Uterus (tissue), 4 donors: ENCODE measurements around the gene RBFOX1. TPM values are rescaled to one million over a fixed set of nuclear protein-coding genes. Genes with fewer than 3 reads are reported as not detected.

ENCODE experiments used
- DNase-seq, 2 donors: peaks; one replicate each; pipeline ENCODE4 v3.0.0-alpha.2; 2019 to 2020
- H3K27ac ChIP-seq, 2 donors: fragments of 200-600 bp; sonication (generic); 1 replicate in 1 of 2; 2 replicates in 1 of 2; pipeline ENCODE4 v1.5.1; 2016 to 2018
- H3K27me3 ChIP-seq, 2 donors: fragments of 200-600 bp; sonication (generic); one replicate each; pipeline ENCODE4 v1.5.1; 2018 to 2019; ENCODE audit warnings: control low read depth in 1 of 2
- H3K36me3 ChIP-seq, 2 donors: fragments of 200-600 bp; sonication (generic); one replicate each; pipeline ENCODE4 v1.5.1; 2019; ENCODE audit warnings: control low read depth in 1 of 2
- H3K4me1 ChIP-seq, 2 donors: fragments of 200-600 bp; sonication (generic); one replicate each; pipeline ENCODE4 v1.5.1; 2018 to 2019; ENCODE audit warnings: control low read depth in 1 of 2
- H3K4me3 ChIP-seq, 2 donors: fragments of 200-600 bp; sonication (generic); 1 replicate in 1 of 2; 2 replicates in 1 of 2; pipeline ENCODE4 v1.5.1; 2018 to 2019; ENCODE audit warnings: mild to moderate bottlenecking in 1 of 2
- H3K9me3 ChIP-seq, 2 donors: fragments of 200-600 bp; sonication (generic); one replicate each; pipeline ENCODE4 v1.5.1; 2019; ENCODE audit warnings: control low read depth in 1 of 2
- CTCF ChIP-seq, 4 experiments: fragments of 200-600 bp in 2 of 4; fragments of 450-650 bp in 2 of 4; sonication (generic) in 2 of 4; IDR thresholded peaks; one replicate each; pipeline ENCODE4 v1.5.1; 2016 to 2019; ENCODE audit warnings: antibody characterized with exemption in 4 of 4, mild to moderate bottlenecking in 2 of 4, moderate library complexity in 1 of 4
- POLR2A ChIP-seq, 2 donors: fragments of 450-650 bp; IDR thresholded peaks; one replicate each; pipeline ENCODE4 v1.6.1; 2016; ENCODE audit warnings: antibody characterized with exemption in 2 of 2, mild to moderate bottlenecking in 1 of 2, moderate library complexity in 1 of 2
- intact Hi-C: fragments of 100-400 bp; cut with DNase I; formaldehyde crosslinking; loops from one replicate; pipeline ENCODE4 v1.15.1; 2023; ENCODE audit warnings: low total_unique reads
- total RNA-seq, 4 donors: library from RNA; depleted of rRNA in 3 of 4; stranded (reverse); fragments of >200 nt in 3 of 4; gene quantifications; one replicate each; pipeline versions ENCODE4 v1.1.0 to v1.2.4, GENCODE V29; 2014 to 2023
- donor health status: DM: yes; HTN: yes; CAD: no.

RBFOX1 gene
- total RNA-seq, 4 donors from 2014 or later: 0.55 TPM; not detected in 3

DNA sequence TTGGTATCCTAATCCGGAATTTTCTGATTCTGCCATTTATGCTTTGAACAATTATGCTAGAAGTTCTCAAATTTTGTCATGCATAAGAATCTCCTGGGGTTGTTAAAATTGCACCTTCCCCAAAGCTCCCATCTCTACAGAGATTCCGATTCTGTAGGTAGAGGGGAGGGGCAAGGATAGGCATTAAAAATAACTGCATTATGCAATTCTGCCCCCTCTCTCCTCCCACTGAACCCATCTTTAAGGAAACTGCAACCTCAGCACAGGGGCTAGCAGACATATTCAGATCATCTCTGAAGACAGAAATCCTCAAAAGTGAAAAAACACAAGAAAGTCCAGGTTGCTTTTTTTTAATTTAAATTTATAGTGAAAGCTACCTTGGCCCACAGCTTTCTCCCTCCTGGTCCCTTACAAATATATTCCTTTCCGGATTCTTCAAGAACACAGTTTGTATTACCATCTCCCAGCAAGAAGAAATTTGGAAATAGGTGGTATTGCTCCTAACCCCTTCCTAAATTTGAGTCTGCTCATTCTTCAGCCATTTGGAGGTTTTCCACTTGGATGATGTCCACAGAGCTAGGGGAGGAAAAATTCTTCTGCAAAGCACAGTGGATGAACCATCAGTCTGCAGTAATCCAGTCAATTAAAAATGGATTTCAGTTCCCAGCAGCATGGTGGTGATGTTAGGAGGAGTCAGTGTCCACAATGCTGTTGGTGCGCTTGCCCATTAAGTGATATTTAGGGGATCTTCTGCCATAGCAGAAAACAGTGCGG, 67.7 kb downstream of the RBFOX1 start:
- no peaks in the 10 kb centered on the region for H3K9me3 ChIP-seq
- no peaks in the 10 kb centered on the region for H3K27me3 ChIP-seq
- H3K27ac ChIP-seq: no peak overlapping the region
- no peak for DNase-seq
- H3K36me3 ChIP-seq: no peaks in the 10 kb centered on the region
- intact Hi-C loops: no loop called here
- TF ChIP-seq CTCF (IDR thresholded peaks at IDR 0.05) (no peak), POLR2A (IDR thresholded peaks at IDR 0.05) (no peak)
- H3K4me1 ChIP-seq: no peaks in the 10 kb centered on the region
- no peak overlapping the region for H3K4me3 ChIP-seq

DNA sequence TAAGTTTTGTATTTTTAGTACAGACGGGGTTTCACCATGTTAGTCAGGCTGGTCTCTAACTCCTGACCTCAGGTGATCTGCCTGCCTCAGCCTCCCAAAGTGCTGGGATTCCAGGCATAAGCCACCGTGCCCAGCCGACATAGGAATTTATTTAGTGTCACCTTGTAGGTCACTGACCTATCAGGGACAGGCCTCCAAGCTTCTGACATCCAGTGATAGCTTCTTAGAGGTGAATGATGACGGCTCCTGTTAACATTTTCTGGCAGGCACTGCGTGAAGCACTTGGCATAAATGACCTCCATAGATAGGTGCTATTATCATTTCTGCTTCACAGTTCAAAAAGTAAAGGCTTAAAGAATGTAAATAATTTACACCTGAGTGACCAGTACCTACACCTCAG, 71.6 kb downstream of the RBFOX1 start:
- no peak overlapping the region for H3K27ac ChIP-seq
- intact Hi-C loops: no loop called here
- H3K9me3 ChIP-seq: no peaks in the 10 kb centered on the region
- H3K27me3 ChIP-seq: no peaks in the 10 kb centered on the region
- no peaks in the 10 kb centered on the region for H3K36me3 ChIP-seq
- DNase-seq: no peak
- H3K4me1 ChIP-seq: no peaks in the 10 kb centered on the region
- H3K4me3 ChIP-seq: no peak overlapping the region
- no peak for TF ChIP-seq POLR2A (IDR thresholded peaks at IDR 0.05)

DNA sequence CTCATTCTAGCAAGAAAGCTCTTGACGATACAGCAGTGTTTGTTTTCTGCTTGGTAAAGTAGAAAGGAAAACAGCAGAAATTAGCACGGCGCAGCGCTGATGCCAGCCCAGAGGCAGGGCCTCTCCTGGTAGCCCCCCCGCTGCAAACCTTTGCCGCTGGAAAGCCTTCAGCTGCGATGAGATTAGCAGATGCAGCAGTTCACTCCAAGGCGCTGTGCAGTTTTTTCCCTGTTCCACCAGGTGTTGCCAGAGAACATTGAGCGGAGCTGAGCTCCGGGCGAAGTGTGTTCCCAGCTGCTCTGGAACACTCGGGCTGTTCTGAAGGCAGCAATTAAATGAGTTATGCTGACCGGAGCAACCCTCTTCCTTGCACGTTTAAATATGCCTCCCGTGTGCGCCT, 72.5 kb downstream of the RBFOX1 start:
- DNase-seq: no peak
- intact Hi-C loops: no loop called here
- TF ChIP-seq POLR2A (IDR thresholded peaks at IDR 0.05) (no peak), CTCF (IDR thresholded peaks at IDR 0.05) (peak in 1 of 4 experiments; percentile 30)
- Histone ChIP-seq H3K27me3 (no peaks in the 10 kb centered on the region), H3K27ac (no peak overlapping the region), H3K4me3 (no peak overlapping the region), H3K9me3 (no peaks in the 10 kb centered on the region), H3K4me1 (no peaks in the 10 kb centered on the region), H3K36me3 (no peaks in the 10 kb centered on the region)

GRCh38 chr16:7408700-7409365, 76.2 kb downstream of the RBFOX1 start:
- Histone ChIP-seq H3K36me3 (no peaks in the 10 kb centered on the region), H3K27ac (no peak overlapping the region), H3K4me1 (no peaks in the 10 kb centered on the region), H3K4me3 (no peak overlapping the region), H3K27me3 (no peaks in the 10 kb centered on the region), H3K9me3 (no peaks in the 10 kb centered on the region)
- DNase-seq: no peak
- intact Hi-C loops: no loop called here
- TF ChIP-seq CTCF (IDR thresholded peaks at IDR 0.05): no peak
- TF ChIP-seq POLR2A (IDR thresholded peaks at IDR 0.05): no peak

GRCh38 chr16:7419441-7419840, 86.8 kb downstream of the RBFOX1 start:
- Histone ChIP-seq H3K4me1 (no peaks in the 10 kb centered on the region), H3K27me3 (no peaks in the 10 kb centered on the region), H3K4me3 (no peak overlapping the region), H3K9me3 (no peaks in the 10 kb centered on the region), H3K36me3 (no peaks in the 10 kb centered on the region), H3K27ac (no peak overlapping the region)
- TF ChIP-seq POLR2A (IDR thresholded peaks at IDR 0.05): no peak
- intact Hi-C loops: no loop called here
- no peak for DNase-seq

- no peak for DNase-seq
- no peaks in the 10 kb centered on the region for H3K36me3 ChIP-seq
- TF ChIP-seq POLR2A (IDR thresholded peaks at IDR 0.05) (no peak), CTCF (IDR thresholded peaks at IDR 0.05) (no peak)
- H3K4me3 ChIP-seq: no peak overlapping the region
- no peaks in the 10 kb centered on the region for H3K4me1 ChIP-seq
- no peaks in the 10 kb centered on the region for H3K9me3 ChIP-seq
- no peak overlapping the region for H3K27ac ChIP-seq
- H3K27me3 ChIP-seq: peaks cover 0 to 4% of the 10 kb centered on the region in 2 donors
- intact Hi-C loops: no loop called here
Observed at GRCh38 chr16:7420079-7420478, 87.4 kb downstream of the RBFOX1 start.
